ENCODE results near the gene SCUBE3. TPM values are rescaled to one million over a fixed set of nuclear protein-coding genes. Genes with fewer than 3 reads are reported as not detected.

Gene SCUBE3
- polyA plus RNA-seq, 1 donor from 2014 or later = 7.3 TPM

DNA sequence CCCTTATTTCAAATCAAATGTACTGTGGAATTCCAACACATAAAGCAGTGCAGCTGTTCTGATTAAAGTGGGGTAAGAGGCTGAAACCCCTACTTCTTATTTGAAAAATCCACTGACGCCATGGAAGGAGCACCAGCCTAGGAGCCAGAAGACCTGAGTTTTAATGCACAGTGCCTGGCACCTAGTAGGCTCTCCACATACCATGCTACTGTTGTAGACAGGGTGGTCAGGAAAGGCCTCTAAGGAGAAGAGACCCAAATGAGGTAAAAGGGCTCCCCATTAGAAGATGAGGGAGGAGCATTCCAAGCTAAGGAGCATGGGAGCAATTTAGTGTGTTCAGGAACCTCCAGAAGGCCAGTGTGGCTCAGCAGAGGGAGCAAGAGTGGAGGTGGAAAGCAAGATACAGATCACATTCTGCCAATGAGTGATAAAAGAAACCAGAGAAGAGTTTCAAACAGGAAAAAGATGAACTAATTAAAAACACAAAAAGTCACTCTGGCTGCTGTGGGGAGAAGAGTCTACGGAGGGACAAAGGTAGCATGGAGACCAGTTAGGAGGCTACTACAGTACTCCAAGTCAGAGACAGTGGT, 34.0 kb downstream of the SCUBE3 start:
- no peak overlapping the region for H3K9ac ChIP-seq (ENCODE audit: low read length)
- H3K27ac ChIP-seq (ENCODE audit: low read length) = no peak overlapping the region
- no peak overlapping the region for H3K4me2 ChIP-seq (ENCODE audit: low read length)
- TF ChIP-seq RAD21 (conservative IDR thresholded peaks at IDR 0.05) (no peak), POLR2AphosphoS5 (IDR thresholded peaks at IDR 0.05) (no peak), EZH2 (IDR thresholded peaks at IDR 0.05; ENCODE audit: borderline replicate concordance, insufficient read depth, low read length, poor library complexity, severe bottlenecking) (no peak), EP300 (conservative IDR thresholded peaks at IDR 0.05; ENCODE audit: poor library complexity, severe bottlenecking) (no peak), TAF1 (IDR thresholded peaks at IDR 0.05; ENCODE audit: low read depth) (no peak), MXI1 (conservative IDR thresholded peaks at IDR 0.05; ENCODE audit: poor library complexity, severe bottlenecking) (no peak), SMC3 (conservative IDR thresholded peaks at IDR 0.05; ENCODE audit: poor library complexity) (no peak)
- TF ChIP-seq, protein P1, sequence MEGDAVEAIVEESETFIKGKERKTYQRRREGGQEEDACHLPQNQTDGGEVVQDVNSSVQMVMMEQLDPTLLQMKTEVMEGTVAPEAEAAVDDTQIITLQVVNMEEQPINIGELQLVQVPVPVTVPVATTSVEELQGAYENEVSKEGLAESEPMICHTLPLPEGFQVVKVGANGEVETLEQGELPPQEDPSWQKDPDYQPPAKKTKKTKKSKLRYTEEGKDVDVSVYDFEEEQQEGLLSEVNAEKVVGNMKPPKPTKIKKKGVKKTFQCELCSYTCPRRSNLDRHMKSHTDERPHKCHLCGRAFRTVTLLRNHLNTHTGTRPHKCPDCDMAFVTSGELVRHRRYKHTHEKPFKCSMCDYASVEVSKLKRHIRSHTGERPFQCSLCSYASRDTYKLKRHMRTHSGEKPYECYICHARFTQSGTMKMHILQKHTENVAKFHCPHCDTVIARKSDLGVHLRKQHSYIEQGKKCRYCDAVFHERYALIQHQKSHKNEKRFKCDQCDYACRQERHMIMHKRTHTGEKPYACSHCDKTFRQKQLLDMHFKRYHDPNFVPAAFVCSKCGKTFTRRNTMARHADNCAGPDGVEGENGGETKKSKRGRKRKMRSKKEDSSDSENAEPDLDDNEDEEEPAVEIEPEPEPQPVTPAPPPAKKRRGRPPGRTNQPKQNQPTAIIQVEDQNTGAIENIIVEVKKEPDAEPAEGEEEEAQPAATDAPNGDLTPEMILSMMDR (IDR thresholded peaks at IDR 0.05; ENCODE audit: poor library complexity, severe bottlenecking) = no peak
- TF ChIP-seq, protein P2, sequence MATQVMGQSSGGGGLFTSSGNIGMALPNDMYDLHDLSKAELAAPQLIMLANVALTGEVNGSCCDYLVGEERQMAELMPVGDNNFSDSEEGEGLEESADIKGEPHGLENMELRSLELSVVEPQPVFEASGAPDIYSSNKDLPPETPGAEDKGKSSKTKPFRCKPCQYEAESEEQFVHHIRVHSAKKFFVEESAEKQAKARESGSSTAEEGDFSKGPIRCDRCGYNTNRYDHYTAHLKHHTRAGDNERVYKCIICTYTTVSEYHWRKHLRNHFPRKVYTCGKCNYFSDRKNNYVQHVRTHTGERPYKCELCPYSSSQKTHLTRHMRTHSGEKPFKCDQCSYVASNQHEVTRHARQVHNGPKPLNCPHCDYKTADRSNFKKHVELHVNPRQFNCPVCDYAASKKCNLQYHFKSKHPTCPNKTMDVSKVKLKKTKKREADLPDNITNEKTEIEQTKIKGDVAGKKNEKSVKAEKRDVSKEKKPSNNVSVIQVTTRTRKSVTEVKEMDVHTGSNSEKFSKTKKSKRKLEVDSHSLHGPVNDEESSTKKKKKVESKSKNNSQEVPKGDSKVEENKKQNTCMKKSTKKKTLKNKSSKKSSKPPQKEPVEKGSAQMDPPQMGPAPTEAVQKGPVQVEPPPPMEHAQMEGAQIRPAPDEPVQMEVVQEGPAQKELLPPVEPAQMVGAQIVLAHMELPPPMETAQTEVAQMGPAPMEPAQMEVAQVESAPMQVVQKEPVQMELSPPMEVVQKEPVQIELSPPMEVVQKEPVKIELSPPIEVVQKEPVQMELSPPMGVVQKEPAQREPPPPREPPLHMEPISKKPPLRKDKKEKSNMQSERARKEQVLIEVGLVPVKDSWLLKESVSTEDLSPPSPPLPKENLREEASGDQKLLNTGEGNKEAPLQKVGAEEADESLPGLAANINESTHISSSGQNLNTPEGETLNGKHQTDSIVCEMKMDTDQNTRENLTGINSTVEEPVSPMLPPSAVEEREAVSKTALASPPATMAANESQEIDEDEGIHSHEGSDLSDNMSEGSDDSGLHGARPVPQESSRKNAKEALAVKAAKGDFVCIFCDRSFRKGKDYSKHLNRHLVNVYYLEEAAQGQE (IDR thresholded peaks at IDR 0.05; ENCODE audit: borderline replicate concordance) = no peak
- no peaks in the 10 kb centered on the region for H4K20me1 ChIP-seq (ENCODE audit: insufficient read depth)
- H3K9me3 ChIP-seq (ENCODE audit: low read length) = no peaks in the 10 kb centered on the region
- H3K79me2 ChIP-seq (replicated peaks; ENCODE audit: insufficient read depth, low read length) = peaks cover 11% of the 10 kb centered on the region
- H3K4me3 ChIP-seq (ENCODE audit: low read length) = no peak overlapping the region
- no peaks in the 10 kb centered on the region for H3K27me3 ChIP-seq (ENCODE audit: insufficient read depth, low read depth, low read length)
- H2AFZ ChIP-seq (ENCODE audit: low read depth, low read length) = no peak overlapping the region
- H3K9me2 ChIP-seq (ENCODE audit: insufficient read depth, low read length) = no peaks in the 10 kb centered on the region
- no peaks in the 10 kb centered on the region for H3K36me3 ChIP-seq (ENCODE audit: insufficient read depth, low read length)
- no peaks in the 10 kb centered on the region for H3F3A ChIP-seq (ENCODE audit: insufficient read depth, low read length, poor library complexity, severe bottlenecking)

DNA sequence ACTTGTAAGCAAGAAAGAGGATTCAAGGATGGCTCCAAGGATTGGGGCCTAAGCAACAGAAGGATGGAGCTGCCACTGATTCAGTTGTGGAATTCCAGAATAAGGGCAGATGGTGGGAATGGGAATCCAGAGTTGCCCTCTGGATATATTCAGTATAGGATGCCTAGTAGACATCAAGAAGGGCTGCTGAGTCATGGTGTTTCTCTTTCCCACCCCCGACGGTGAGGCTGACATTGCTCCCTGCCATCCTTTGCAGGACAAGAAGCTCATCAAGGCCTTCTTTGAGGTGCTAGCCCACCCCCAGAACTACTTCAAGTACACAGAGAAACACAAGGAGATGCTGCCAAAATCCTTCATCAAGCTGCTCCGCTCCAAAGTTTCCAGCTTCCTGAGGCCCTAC, 34.5 kb downstream of the SCUBE3 start:
- Histone ChIP-seq H2AFZ (ENCODE audit: low read depth, low read length) (no peak overlapping the region), H3K36me3 (ENCODE audit: insufficient read depth, low read length) (no peaks in the 10 kb centered on the region)

More for the DNA sequence above, 34.5 kb downstream of the SCUBE3 start:
- H3K4me3 ChIP-seq (ENCODE audit: low read length) = no peak overlapping the region
- H3F3A ChIP-seq (ENCODE audit: insufficient read depth, low read length, poor library complexity, severe bottlenecking) = no peaks in the 10 kb centered on the region
- H3K9me3 ChIP-seq (ENCODE audit: low read length) = no peaks in the 10 kb centered on the region
- H3K4me2 ChIP-seq (ENCODE audit: low read length) = no peak overlapping the region
- no peak overlapping the region for H3K9ac ChIP-seq (ENCODE audit: low read length)
- H3K27me3 ChIP-seq (ENCODE audit: insufficient read depth, low read depth, low read length) = no peaks in the 10 kb centered on the region
- no peaks in the 10 kb centered on the region for H3K9me2 ChIP-seq (ENCODE audit: insufficient read depth, low read length)
- no peak overlapping the region for H3K27ac ChIP-seq (ENCODE audit: low read length)
- no peaks in the 10 kb centered on the region for H4K20me1 ChIP-seq (ENCODE audit: insufficient read depth)
- peaks cover 11% of the 10 kb centered on the region for H3K79me2 ChIP-seq (replicated peaks; ENCODE audit: insufficient read depth, low read length)
- TF ChIP-seq POLR2AphosphoS5 (IDR thresholded peaks at IDR 0.05) (no peak), EZH2 (IDR thresholded peaks at IDR 0.05; ENCODE audit: borderline replicate concordance, insufficient read depth, low read length, poor library complexity, severe bottlenecking) (no peak), MXI1 (conservative IDR thresholded peaks at IDR 0.05; ENCODE audit: poor library complexity, severe bottlenecking) (no peak), EP300 (conservative IDR thresholded peaks at IDR 0.05; ENCODE audit: poor library complexity, severe bottlenecking) (no peak), RAD21 (conservative IDR thresholded peaks at IDR 0.05) (no peak), SMC3 (conservative IDR thresholded peaks at IDR 0.05; ENCODE audit: poor library complexity) (no peak), TAF1 (IDR thresholded peaks at IDR 0.05; ENCODE audit: low read depth) (no peak)
- TF ChIP-seq, protein P1 (IDR thresholded peaks at IDR 0.05; ENCODE audit: poor library complexity, severe bottlenecking) = no peak
- TF ChIP-seq, protein P2 (IDR thresholded peaks at IDR 0.05; ENCODE audit: borderline replicate concordance) = no peak
